Gastroesophageal sphincter (tissue), 3 donors: ENCODE results near the gene GDF15.

Experiments
- EP300 ChIP-seq: sonication (generic); formaldehyde crosslinking; IDR thresholded peaks from one replicate; pipeline ENCODE4 v1.6.1; 2017; ENCODE audit warnings: antibody characterized with exemption, mild to moderate bottlenecking
- POLR2A ChIP-seq, 2 donors: fragments of 450-650 bp; IDR thresholded peaks; one replicate each; pipeline ENCODE4 v1.6.1; 2017; ENCODE audit warnings: antibody characterized with exemption in 2 of 2, mild to moderate bottlenecking in 2 of 2, moderate library complexity in 1 of 2
- POLR2AphosphoS5 ChIP-seq: sonication (generic); formaldehyde crosslinking; IDR thresholded peaks from one replicate; pipeline ENCODE4 v1.6.1; 2017; ENCODE audit warnings: antibody characterized with exemption
- TF ChIP-seq, protein P1 (sequence below), 4 experiments: fragments of 200-600 bp in 2 of 4; fragments of 450-650 bp in 2 of 4; sonication (generic) in 1 of 4; IDR thresholded peaks; one replicate each; pipeline ENCODE4 v1.5.1; 2017 to 2019; ENCODE audit warnings: antibody characterized with exemption in 4 of 4, mild to moderate bottlenecking in 2 of 4, moderate library complexity in 2 of 4

- TF ChIP-seq, protein P1, sequence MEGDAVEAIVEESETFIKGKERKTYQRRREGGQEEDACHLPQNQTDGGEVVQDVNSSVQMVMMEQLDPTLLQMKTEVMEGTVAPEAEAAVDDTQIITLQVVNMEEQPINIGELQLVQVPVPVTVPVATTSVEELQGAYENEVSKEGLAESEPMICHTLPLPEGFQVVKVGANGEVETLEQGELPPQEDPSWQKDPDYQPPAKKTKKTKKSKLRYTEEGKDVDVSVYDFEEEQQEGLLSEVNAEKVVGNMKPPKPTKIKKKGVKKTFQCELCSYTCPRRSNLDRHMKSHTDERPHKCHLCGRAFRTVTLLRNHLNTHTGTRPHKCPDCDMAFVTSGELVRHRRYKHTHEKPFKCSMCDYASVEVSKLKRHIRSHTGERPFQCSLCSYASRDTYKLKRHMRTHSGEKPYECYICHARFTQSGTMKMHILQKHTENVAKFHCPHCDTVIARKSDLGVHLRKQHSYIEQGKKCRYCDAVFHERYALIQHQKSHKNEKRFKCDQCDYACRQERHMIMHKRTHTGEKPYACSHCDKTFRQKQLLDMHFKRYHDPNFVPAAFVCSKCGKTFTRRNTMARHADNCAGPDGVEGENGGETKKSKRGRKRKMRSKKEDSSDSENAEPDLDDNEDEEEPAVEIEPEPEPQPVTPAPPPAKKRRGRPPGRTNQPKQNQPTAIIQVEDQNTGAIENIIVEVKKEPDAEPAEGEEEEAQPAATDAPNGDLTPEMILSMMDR (IDR thresholded peaks at IDR 0.05) = no peak
- TF ChIP-seq POLR2AphosphoS5 = no peak
- TF ChIP-seq POLR2A (IDR thresholded peaks at IDR 0.05) = no peak
- no peak for TF ChIP-seq EP300
Observed at GRCh38 chr19:18362934-18363542, 22.9 kb upstream of the GDF15 start.
